ENCODE measurements around the gene CIDEB. TPM values are rescaled to one million over a fixed set of nuclear protein-coding genes. Genes with fewer than 3 reads are reported as not detected.

Gene CIDEB
- total RNA-seq, 1 experiment from 2014 or later: not detected

DNA sequence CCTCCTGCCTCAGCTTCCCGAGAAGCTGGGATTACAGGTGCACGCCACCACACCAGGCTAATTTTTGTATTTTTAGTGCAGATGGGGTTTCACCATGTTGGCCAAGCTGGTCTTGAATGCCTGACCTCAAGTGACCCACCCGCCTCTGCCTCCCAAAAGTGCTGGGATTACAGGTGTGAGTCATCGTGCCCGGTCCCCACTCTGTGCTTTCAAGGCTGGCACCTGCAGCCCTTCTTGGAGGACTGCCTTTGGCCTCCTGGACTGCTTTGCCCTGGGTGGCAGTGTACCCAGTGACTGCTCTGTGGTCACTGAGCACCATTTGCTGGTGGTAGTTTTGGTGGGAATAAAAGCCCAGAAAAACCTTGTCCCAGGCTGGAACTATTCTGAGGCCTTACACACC, 20.8 kb downstream of the CIDEB start:
- no peak overlapping the region for H3K27ac ChIP-seq (ENCODE audit: insufficient read length, low read depth, low read length)
- no peaks in the 10 kb centered on the region for H3K27me3 Mint-ChIP-seq (ENCODE audit: low read depth)
- no CpG with 5 or more reads among the region's 5 CpGs for WGBS (ENCODE audit: extremely low coverage, insufficient read length, low lambda C conversion rate)

More for the DNA sequence above, 20.8 kb downstream of the CIDEB start:
- H3K4me1 Mint-ChIP-seq: peaks cover 2% of the 10 kb centered on the region in 2 experiments; a peak in 1 of 4 replicates
- no peak overlapping the region for H3K27ac Mint-ChIP-seq
- no peak overlapping the region for H3T11ph ChIP-seq (ENCODE audit: low read length)
- no peak overlapping the region for H3K23ac ChIP-seq (ENCODE audit: insufficient read length, low read depth, low read length)
- H2BK20ac ChIP-seq (ENCODE audit: low read depth, low read length, poor library complexity, severe bottlenecking): no peak overlapping the region
- no peak overlapping the region for H3K4me3 Mint-ChIP-seq
- no peak overlapping the region for H3K4me2 ChIP-seq (ENCODE audit: insufficient read depth, insufficient read length, low read length)
- H3K4me1 ChIP-seq (ENCODE audit: insufficient read depth, low read length): no peaks in the 10 kb centered on the region
- H2AFZ ChIP-seq (ENCODE audit: low read length): no peak overlapping the region
- H3K56ac ChIP-seq (ENCODE audit: insufficient read length, low read depth, low read length): no peak overlapping the region
- no peak overlapping the region for H4K91ac ChIP-seq (ENCODE audit: insufficient read length, low read depth, low read length)
- no peak overlapping the region for H4K8ac ChIP-seq (replicated peaks; ENCODE audit: insufficient read length, low read depth, low read length)
- no peak overlapping the region for H2BK120ac ChIP-seq (ENCODE audit: low read depth, low read length, poor library complexity, severe bottlenecking)
- H2BK5ac ChIP-seq (ENCODE audit: insufficient read length, low read length): no peak overlapping the region
- H2BK12ac ChIP-seq (ENCODE audit: insufficient read length, low read depth, low read length): no peak overlapping the region
- no peaks in the 10 kb centered on the region for H3K23me2 ChIP-seq (ENCODE audit: insufficient read length, low read depth, low read length, poor library complexity, severe bottlenecking)
- H3K27me3 ChIP-seq (ENCODE audit: insufficient read depth, low read length): no peaks in the 10 kb centered on the region
- no peak overlapping the region for H4K5ac ChIP-seq (ENCODE audit: insufficient read length, low read depth, low read length)
- no peak overlapping the region for H3K14ac ChIP-seq (ENCODE audit: insufficient read depth, low read length)
- peaks cover 4 to 20% (median 6%) of the 10 kb centered on the region in 3 experiments; a peak in 6 of 7 replicates for H3K36me3 Mint-ChIP-seq (ENCODE audit: insufficient read depth in 1 of 3, low read depth in 3 of 3)
- DNase-seq: no peak
- H3K79me1 ChIP-seq (ENCODE audit: insufficient read depth, low read depth, low read length, poor library complexity, severe bottlenecking): no peaks in the 10 kb centered on the region
- no peaks in the 10 kb centered on the region for H3K9me3 ChIP-seq (ENCODE audit: control insufficient read depth, low read depth, low read length)
- no peak overlapping the region for H3K9ac ChIP-seq (ENCODE audit: extremely low read depth, insufficient read length, low read length)
- H3K18ac ChIP-seq (ENCODE audit: insufficient read length, low read depth, low read length): no peak overlapping the region
- no peak overlapping the region for H2BK15ac ChIP-seq (ENCODE audit: low read depth, low read length)
- no peaks in the 10 kb centered on the region for H3K79me2 ChIP-seq (ENCODE audit: insufficient read depth, low read length)
- H3K9me3 Mint-ChIP-seq: no peaks in the 10 kb centered on the region
- H3K4ac ChIP-seq (ENCODE audit: low read depth, low read length): no peak overlapping the region
- no peaks in the 10 kb centered on the region for H4K20me1 ChIP-seq (ENCODE audit: control insufficient read depth, insufficient read depth, insufficient read length)
- TF ChIP-seq, protein P1, sequence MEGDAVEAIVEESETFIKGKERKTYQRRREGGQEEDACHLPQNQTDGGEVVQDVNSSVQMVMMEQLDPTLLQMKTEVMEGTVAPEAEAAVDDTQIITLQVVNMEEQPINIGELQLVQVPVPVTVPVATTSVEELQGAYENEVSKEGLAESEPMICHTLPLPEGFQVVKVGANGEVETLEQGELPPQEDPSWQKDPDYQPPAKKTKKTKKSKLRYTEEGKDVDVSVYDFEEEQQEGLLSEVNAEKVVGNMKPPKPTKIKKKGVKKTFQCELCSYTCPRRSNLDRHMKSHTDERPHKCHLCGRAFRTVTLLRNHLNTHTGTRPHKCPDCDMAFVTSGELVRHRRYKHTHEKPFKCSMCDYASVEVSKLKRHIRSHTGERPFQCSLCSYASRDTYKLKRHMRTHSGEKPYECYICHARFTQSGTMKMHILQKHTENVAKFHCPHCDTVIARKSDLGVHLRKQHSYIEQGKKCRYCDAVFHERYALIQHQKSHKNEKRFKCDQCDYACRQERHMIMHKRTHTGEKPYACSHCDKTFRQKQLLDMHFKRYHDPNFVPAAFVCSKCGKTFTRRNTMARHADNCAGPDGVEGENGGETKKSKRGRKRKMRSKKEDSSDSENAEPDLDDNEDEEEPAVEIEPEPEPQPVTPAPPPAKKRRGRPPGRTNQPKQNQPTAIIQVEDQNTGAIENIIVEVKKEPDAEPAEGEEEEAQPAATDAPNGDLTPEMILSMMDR (conservative IDR thresholded peaks at IDR 0.05): no peak
- H2AK5ac ChIP-seq (ENCODE audit: insufficient read length, low read length): no peak overlapping the region
